Common myeloid progenitor, CD34-positive (primary cell): Measurements from ENCODE around the gene CEP78.
A peak's percentile ranks its signal among the peaks of the same experiment; 100 is the strongest.
"Not testable (repeated sequence)": the region's sequence is repeated elsewhere in the genome, so short reads cannot be mapped to it uniquely, and the experiment has no call there.

Experiments
- CTCF ChIA-PET: fragments of 350-600 bp; sonication (Branson Sonifier 250); formaldehyde crosslinking; loops from one replicate; lab custom pipeline; 2021; ENCODE audit warnings: antibody characterized with exemption; lab: Charles Lee
- POLR2A ChIA-PET: fragments of 350-600 bp; sonication (Branson Sonifier 250); formaldehyde crosslinking; loops from one replicate; lab custom pipeline; 2021; ENCODE audit warnings: antibody characterized with exemption; lab: Charles Lee
- DNase-seq, 3 donors: peaks; one replicate each; pipeline versions ENCODE4 v3.0.0 to v3.0.0-alpha.2; 2013
- H3K27ac ChIP-seq, 2 experiments: 1 replicate in 1 of 2; 2 replicates in 1 of 2; pipeline ENCODE4 v1.7.0; 2013; ENCODE audit warnings: inconsistent platforms in 2 of 2, low read length in 2 of 2, mild to moderate bottlenecking in 2 of 2, low read depth in 1 of 2, moderate library complexity in 1 of 2; ENCODE audit not compliant: severe bottlenecking in 2 of 2, insufficient read depth in 1 of 2, poor library complexity in 1 of 2
- H3K27me3 ChIP-seq, 5 experiments: replicated peaks in 2 of 5; 1 replicate in 3 of 5; 2 replicates in 2 of 5; pipeline versions ENCODE4 v1.6.1 to v1.7.0; 2013; ENCODE audit warnings: low read length in 4 of 5, mild to moderate bottlenecking in 2 of 5, moderate library complexity in 2 of 5, inconsistent platforms in 1 of 5; ENCODE audit not compliant: insufficient read depth in 5 of 5, control insufficient read depth in 4 of 5
- H3K36me3 ChIP-seq, 4 experiments: 1 replicate in 2 of 4; 2 replicates in 2 of 4; pipeline versions ENCODE4 v1.6.1 to v1.7.0; 2013; ENCODE audit warnings: low read length in 3 of 4, control low read depth in 1 of 4, mild to moderate bottlenecking in 1 of 4; ENCODE audit not compliant: control insufficient read depth in 4 of 4, insufficient read depth in 4 of 4
- H3K4me1 ChIP-seq, 4 experiments: 1 replicate in 3 of 4; 2 replicates in 1 of 4; pipeline versions ENCODE4 v1.6.1 to v1.7.1; 2013; ENCODE audit warnings: low read length in 3 of 4, mild to moderate bottlenecking in 3 of 4, control low read depth in 1 of 4, inconsistent platforms in 1 of 4, moderate library complexity in 1 of 4; ENCODE audit not compliant: control insufficient read depth in 4 of 4, insufficient read depth in 4 of 4; ENCODE audit errors: control extremely low read depth in 1 of 4
- H3K4me3 ChIP-seq, 7 experiments: 1 replicate in 4 of 7; 2 replicates in 3 of 7; pipeline versions ENCODE4 v1.5.1 to v1.7.0; 2013; ENCODE audit warnings: mild to moderate bottlenecking in 7 of 7, low read length in 6 of 7, moderate library complexity in 6 of 7, inconsistent platforms in 2 of 7, low read depth in 2 of 7, control low read depth in 1 of 7; ENCODE audit not compliant: insufficient read depth in 4 of 7, control insufficient read depth in 1 of 7; ENCODE audit errors: extremely low read depth in 1 of 7
- H3K9me3 ChIP-seq, 5 experiments: 1 replicate in 4 of 5; 2 replicates in 1 of 5; pipeline versions ENCODE4 v1.6.1 to v1.7.1; 2013; ENCODE audit warnings: low read length in 4 of 5, mild to moderate bottlenecking in 2 of 5, inconsistent platforms in 1 of 5, low read depth in 1 of 5, moderate library complexity in 1 of 5; ENCODE audit not compliant: control insufficient read depth in 4 of 5, insufficient read depth in 2 of 5; ENCODE audit errors: control extremely low read depth in 1 of 5
- WGBS: methylation state at CpG from one replicate; pipeline ENCODE4 v1.1.5; 2013; ENCODE audit not compliant: insufficient coverage; 5-methylcytosine and 5-hydroxymethylcytosine counted together

The CEP78 gene

GRCh38 chr9:78278801-78279200 is 42.9 kb downstream of the CEP78 start:
- Histone ChIP-seq H3K4me3 (no peak overlapping the region), H3K36me3 (no peaks in the 10 kb centered on the region), H3K4me1 (peaks cover 0 to 3% (median 0%) of the 10 kb centered on the region in 4 experiments), H3K9me3 (no peaks in the 10 kb centered on the region), H3K27me3 (no peaks in the 10 kb centered on the region), H3K27ac (no peak overlapping the region)
- no peak for DNase-seq
- ChIA-PET POLR2A (no interaction called here), CTCF (interaction anchor here (0.6 to 1.5 kb wide), 2 partner anchors 11 to 76 kb away, joined by 3 to 6 read pairs; no protein-coding TSS in a partner anchor)
- WGBS: no CpG with 5 or more reads among the region's 1 CpG

DNA sequence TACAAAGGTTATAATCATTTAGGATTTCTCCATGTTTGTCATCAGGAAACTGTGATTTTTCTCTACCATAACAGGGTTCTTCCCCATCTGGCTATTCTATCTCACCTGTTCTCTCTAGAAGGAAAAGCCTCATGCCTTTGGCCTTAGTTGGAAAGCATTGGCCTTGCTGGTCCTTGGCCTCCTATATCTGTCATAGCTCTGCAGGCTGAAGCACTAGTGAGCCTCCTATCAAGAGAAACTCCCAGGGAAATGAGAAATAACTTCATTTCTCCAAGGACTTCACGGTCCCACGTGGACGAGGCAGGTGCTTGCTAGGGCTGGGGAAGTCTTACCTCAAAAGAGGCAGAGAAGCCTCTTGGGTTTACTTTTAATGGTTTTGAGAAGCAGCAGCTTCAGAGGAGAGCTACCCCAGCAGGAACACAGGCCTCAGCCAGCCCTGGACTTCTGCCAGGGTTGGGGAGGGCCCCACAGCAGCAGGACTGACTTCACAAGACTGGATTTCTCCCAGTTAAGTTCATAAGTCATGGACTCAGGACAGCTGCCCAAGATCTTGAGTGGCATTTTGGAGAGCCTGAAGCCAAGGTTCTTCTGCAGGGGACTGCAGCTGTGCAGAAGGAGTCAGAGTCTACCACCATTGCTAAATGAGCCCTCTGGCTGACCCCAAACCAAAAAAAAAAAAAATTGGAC is 45.2 kb downstream of the CEP78 start:
- peak in 1 of 3 donors; percentile 10 for DNase-seq
- Histone ChIP-seq H3K27me3 (no peaks in the 10 kb centered on the region), H3K27ac (no peak overlapping the region), H3K9me3 (no peaks in the 10 kb centered on the region), H3K36me3 (no peaks in the 10 kb centered on the region), H3K4me1 (peaks cover 0 to 3% (median 0%) of the 10 kb centered on the region in 4 experiments), H3K4me3 (no peak overlapping the region)
- POLR2A ChIA-PET: no interaction called here
- CTCF ChIA-PET: interaction anchor here (1.1 to 1.6 kb wide), 3 partner anchors 9 to 23 kb away, joined by 3 to 4 read pairs (median 3); no protein-coding TSS in a partner anchor
- 42% methylated on average over 3 of the region's 3 CpGs for WGBS

GRCh38 chr9:78284181-78284580 is 48.3 kb downstream of the CEP78 start:
- ChIA-PET POLR2A (interaction anchor here (0.6 kb wide), 1 partner anchor 8 kb away, joined by 3 read pairs; no protein-coding TSS in a partner anchor), CTCF (interaction anchor here (1.0 kb wide), 1 partner anchor 11 kb away, joined by 3 read pairs; no protein-coding TSS in a partner anchor)
- WGBS: 100% methylated on average over 3 of the region's 4 CpGs
- H3K36me3 ChIP-seq, H3K4me1 ChIP-seq, H3K27ac ChIP-seq, H3K27me3 ChIP-seq, H3K9me3 ChIP-seq, DNase-seq, H3K4me3 ChIP-seq: not testable (repeated sequence)

DNA sequence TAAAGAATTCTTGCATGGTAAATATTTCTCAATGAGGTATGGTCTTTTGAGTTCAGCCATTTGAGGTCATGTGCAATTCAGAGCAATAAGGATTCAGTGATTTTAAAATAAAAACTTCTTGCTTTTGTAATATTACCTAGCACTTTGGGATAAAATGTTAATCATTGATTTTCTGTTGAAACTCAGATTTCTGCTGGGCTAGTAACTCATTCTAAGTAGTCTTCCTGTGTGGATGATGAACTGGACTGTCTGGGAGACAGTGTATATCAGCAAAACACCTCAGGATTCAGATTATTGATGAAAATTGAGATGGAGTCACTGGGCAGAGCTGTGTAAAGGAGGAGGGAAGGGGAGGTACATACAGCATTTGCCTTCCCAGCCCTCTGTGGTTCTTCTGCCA is 50.2 kb downstream of the CEP78 start:
- ChIA-PET CTCF (no interaction called here), POLR2A (no interaction called here)
- no peak for DNase-seq
- Histone ChIP-seq H3K36me3 (no peaks in the 10 kb centered on the region), H3K9me3 (no peaks in the 10 kb centered on the region), H3K27ac (no peak overlapping the region), H3K4me1 (peaks cover 0 to under 1% (median 0%) of the 10 kb centered on the region in 4 experiments), H3K27me3 (peaks cover 0 to 2% (median 0%) of the 10 kb centered on the region in 5 experiments), H3K4me3 (no peak overlapping the region)

- CTCF ChIA-PET: no interaction called here
- Histone ChIP-seq H3K4me3 (no peak overlapping the region), H3K36me3 (no peaks in the 10 kb centered on the region), H3K9me3 (no peaks in the 10 kb centered on the region), H3K4me1 (no peaks in the 10 kb centered on the region), H3K27me3 (peaks cover 0 to 2% (median 2%) of the 10 kb centered on the region in 5 experiments), H3K27ac (no peak overlapping the region)
- 93% methylated on average over 5 of the region's 6 CpGs for WGBS
- POLR2A ChIA-PET: no interaction called here
- DNase-seq: no peak
Observed at GRCh38 chr9:78286946-78287388, 51.1 kb downstream of the CEP78 start.

DNA sequence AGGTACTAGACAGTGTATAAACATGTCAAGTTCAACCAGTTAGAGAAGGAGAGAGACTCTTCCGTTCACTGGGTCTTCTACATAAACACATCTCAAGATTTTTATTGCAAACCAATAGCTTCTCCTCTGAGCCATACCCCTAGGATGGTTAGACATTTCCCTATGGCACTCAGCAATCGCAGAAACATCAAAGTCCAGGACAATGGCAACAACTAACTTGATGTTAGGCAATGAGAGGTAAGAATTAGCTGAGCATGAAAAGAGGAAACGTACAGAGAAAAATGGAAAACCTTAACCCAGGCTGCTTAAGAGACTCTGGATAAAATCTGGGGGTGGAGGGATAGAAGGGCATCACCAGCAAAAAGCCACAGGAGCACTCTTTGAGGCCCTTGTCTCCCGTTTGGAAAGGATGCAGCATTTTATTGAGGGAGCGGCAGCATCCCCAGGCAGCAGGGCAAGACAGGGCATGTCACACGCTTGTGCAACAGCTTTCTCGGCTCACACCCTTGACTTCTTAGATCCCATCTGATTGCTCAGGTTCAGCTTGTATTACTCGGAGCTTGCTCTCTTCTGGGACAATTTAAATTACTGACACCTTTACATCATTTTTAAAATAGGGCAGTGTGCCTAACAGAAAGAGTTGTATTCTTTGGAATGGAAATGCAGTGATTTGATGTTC is 52.5 kb downstream of the CEP78 start:
- 95% methylated on average over 6 of the region's 8 CpGs for WGBS
- CTCF ChIA-PET: no interaction called here
- peaks cover 0 to 4% (median 2%) of the 10 kb centered on the region in 5 experiments for H3K27me3 ChIP-seq
- POLR2A ChIA-PET: no interaction called here
- DNase-seq: no peak
- no peak overlapping the region for H3K4me3 ChIP-seq
- no peaks in the 10 kb centered on the region for H3K36me3 ChIP-seq
- no peak overlapping the region for H3K27ac ChIP-seq
- no peaks in the 10 kb centered on the region for H3K9me3 ChIP-seq
- no peaks in the 10 kb centered on the region for H3K4me1 ChIP-seq

GRCh38 chr9:78289474-78289873 is 53.6 kb downstream of the CEP78 start:
- DNase-seq: no peak
- H3K9me3 ChIP-seq: no peaks in the 10 kb centered on the region
- H3K4me1 ChIP-seq: no peaks in the 10 kb centered on the region
- CTCF ChIA-PET: no interaction called here
- WGBS: no CpG with 5 or more reads among the region's 1 CpG
- H3K36me3 ChIP-seq: no peaks in the 10 kb centered on the region
- H3K27me3 ChIP-seq: peaks cover 0 to 4% (median 3%) of the 10 kb centered on the region in 5 experiments
- POLR2A ChIA-PET: no interaction called here
- no peak overlapping the region for H3K27ac ChIP-seq
- no peak overlapping the region for H3K4me3 ChIP-seq
